A549 treated with ZK216348 at 1 μM for 4 hours (cell line): ENCODE data around the gene CRK. TPM values are rescaled to one million over a fixed set of nuclear protein-coding genes. Genes with fewer than 3 reads are reported as not detected.

ENCODE experiments used
- total RNA-seq: library from RNA; stranded (reverse); fragments of 200-300 nt; extraction: Qiagen RNA extraction; gene quantifications from 5 replicates; pipeline ENCODE4 v1.2.3, GENCODE V29; 2022; ENCODE audit warnings: low read depth

CRK gene
- 64.2 to 90.7 TPM (median 84.9 TPM) in 5 replicates for total RNA-seq

GRCh38 chr17:1455797-1456599, at the start of gene CRK:
CRK (minus strand) TSS chr17:1456232; CDS start chr17:1456117, 115 bp downstream.

GRCh38 chr17:1492249-1493206, 36.5 kb upstream of the CRK start, which contains the start of gene MYO1C:
MYO1C (minus strand) TSS chr17:1492686; CDS start chr17:1492487, 199 bp downstream.

GRCh38 chr17:1399679-1400512, 56.1 kb downstream of the CRK start, which contains the start of gene YWHAE:
YWHAE (minus strand) TSS chr17:1400222; CDS start chr17:1400110, 112 bp downstream.

Other genes starting within 250 kb of the CRK start
- not detected in 5 replicates for gene BHLHA9, start 185.8 kb downstream of the CRK start, total RNA-seq
- gene TRARG1, start 176.6 kb downstream of the CRK start, total RNA-seq = not detected in 5 replicates
- gene YWHAE, start 56.0 kb downstream of the CRK start, total RNA-seq = 566 to 1,263 TPM (median 589 TPM) in 5 replicates
- gene MYO1C, start 36.5 kb upstream of the CRK start, total RNA-seq = 85.5 to 152 TPM (median 144 TPM) in 5 replicates
- gene INPP5K, start 60.4 kb upstream of the CRK start, total RNA-seq = 15.9 to 28.7 TPM (median 24.0 TPM) in 5 replicates
- gene PITPNA, start 106.6 kb upstream of the CRK start, total RNA-seq = 60.7 to 75.6 TPM (median 69.3 TPM) in 5 replicates
- 2.7 to 7.2 TPM (median 6.3 TPM) in 5 replicates for gene SLC43A2, start 172.6 kb upstream of the CRK start, total RNA-seq
- 0.25 to 0.39 TPM (median 0.33 TPM) in 5 replicates for gene SCARF1, start 189.5 kb upstream of the CRK start, total RNA-seq
- 10.2 to 17.6 TPM (median 16.4 TPM) in 5 replicates for gene RILP, start 193.6 kb upstream of the CRK start, total RNA-seq
- gene PRPF8, start 228.6 kb upstream of the CRK start, total RNA-seq = 238 to 286 TPM (median 264 TPM) in 5 replicates